Measurements from ENCODE around the gene CRB3.

DNA sequence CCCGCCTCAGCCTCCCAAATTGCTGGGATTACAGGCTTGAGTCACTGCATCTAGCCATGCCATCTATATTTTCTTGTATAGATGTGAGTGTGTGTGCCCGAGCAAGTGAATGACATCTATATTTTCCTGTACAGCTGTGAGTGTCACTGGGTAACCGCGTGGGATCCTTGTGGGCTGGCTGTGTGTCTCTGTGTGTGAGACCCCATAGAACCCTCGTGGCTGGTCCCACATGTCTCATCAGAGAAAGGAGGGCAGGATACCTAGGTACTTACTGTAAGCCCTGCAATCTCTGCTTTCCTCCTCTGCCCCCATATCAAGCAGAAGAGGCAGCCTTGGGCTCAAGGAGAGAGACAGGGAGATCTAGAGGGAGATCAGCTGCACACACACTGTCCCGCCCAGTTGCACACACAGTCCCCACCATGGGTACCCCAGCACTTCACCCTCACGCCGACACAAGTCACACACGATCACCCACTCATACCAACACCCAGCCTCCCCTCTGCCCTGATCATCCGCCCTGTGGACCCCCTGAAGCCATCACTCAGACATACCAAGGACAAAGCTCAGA lies 16.9 kb downstream of the CRB3 start:
- TF ChIP-seq FOSL1 (CRISPR knock-in tag; IDR thresholded peaks at IDR 0.05; ENCODE audit: borderline replicate concordance): no peak
- no peak for TF ChIP-seq SALL1 (CRISPR knock-in tag; IDR thresholded peaks at IDR 0.05)
- TF ChIP-seq, protein P1, sequence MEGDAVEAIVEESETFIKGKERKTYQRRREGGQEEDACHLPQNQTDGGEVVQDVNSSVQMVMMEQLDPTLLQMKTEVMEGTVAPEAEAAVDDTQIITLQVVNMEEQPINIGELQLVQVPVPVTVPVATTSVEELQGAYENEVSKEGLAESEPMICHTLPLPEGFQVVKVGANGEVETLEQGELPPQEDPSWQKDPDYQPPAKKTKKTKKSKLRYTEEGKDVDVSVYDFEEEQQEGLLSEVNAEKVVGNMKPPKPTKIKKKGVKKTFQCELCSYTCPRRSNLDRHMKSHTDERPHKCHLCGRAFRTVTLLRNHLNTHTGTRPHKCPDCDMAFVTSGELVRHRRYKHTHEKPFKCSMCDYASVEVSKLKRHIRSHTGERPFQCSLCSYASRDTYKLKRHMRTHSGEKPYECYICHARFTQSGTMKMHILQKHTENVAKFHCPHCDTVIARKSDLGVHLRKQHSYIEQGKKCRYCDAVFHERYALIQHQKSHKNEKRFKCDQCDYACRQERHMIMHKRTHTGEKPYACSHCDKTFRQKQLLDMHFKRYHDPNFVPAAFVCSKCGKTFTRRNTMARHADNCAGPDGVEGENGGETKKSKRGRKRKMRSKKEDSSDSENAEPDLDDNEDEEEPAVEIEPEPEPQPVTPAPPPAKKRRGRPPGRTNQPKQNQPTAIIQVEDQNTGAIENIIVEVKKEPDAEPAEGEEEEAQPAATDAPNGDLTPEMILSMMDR (CRISPR knock-in tag; IDR thresholded peaks at IDR 0.05): no peak
- no peak for TF ChIP-seq ZFP62 (CRISPR knock-in tag; IDR thresholded peaks at IDR 0.05)
- no peak for TF ChIP-seq ZKSCAN1 (IDR thresholded peaks at IDR 0.05; ENCODE audit: low read length)
- TF ChIP-seq EZH2 (conservative IDR thresholded peaks at IDR 0.05; ENCODE audit: low read depth, low read length): no peak
- TF ChIP-seq RBM22 (optimal IDR thresholded peaks at IDR 0.05; ENCODE audit: low read length): no peak
- TF ChIP-seq ZFP1 (CRISPR knock-in tag; IDR thresholded peaks at IDR 0.05): no peak
- TF ChIP-seq ZNF10 (CRISPR knock-in tag; IDR thresholded peaks at IDR 0.05; ENCODE audit: borderline replicate concordance, low read depth): no peak
- TF ChIP-seq MAX (IDR thresholded peaks at IDR 0.05): no peak
- TF ChIP-seq, protein P2, sequence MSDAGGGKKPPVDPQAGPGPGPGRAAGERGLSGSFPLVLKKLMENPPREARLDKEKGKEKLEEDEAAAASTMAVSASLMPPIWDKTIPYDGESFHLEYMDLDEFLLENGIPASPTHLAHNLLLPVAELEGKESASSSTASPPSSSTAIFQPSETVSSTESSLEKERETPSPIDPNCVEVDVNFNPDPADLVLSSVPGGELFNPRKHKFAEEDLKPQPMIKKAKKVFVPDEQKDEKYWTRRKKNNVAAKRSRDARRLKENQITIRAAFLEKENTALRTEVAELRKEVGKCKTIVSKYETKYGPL (CRISPR knock-in tag; IDR thresholded peaks at IDR 0.05): no peak
- no peak for TF ChIP-seq ZNF607 (CRISPR knock-in tag; IDR thresholded peaks at IDR 0.05; ENCODE audit: borderline replicate concordance)
- TF ChIP-seq ZUFSP (CRISPR knock-in tag; IDR thresholded peaks at IDR 0.05; ENCODE audit: borderline replicate concordance): no peak
- TF ChIP-seq ZNF12 (CRISPR knock-in tag; IDR thresholded peaks at IDR 0.05): no peak

Measured in HepG2 (cell line).